SK-N-SH (cell line): ENCODE data around the gene PRR16. TPM values are rescaled to one million over a fixed set of nuclear protein-coding genes. Genes with fewer than 3 reads are reported as not detected.

Experiments used
- CTCF ChIA-PET: fragments of 300-600, 350-600 bp; formaldehyde crosslinking; extraction: SDS; loops from one replicate; lab custom pipeline; 2021; lab: Yijun Ruan, JAX
- POLR2A ChIA-PET: fragments of 350-600 bp; sonication (Branson Sonifier 250); formaldehyde crosslinking; extraction: SDS; loops from one replicate; lab custom pipeline; 2020; ENCODE audit warnings: antibody characterized with exemption, inconsistent platforms; lab: Yijun Ruan, JAX
- DNase-seq: peaks from one replicate; pipeline ENCODE4 v3.0.0; 2012
- H2AFZ ChIP-seq: fragments of 200-600 bp; sonication (generic); 2 replicates; pipeline ENCODE4 v1.8.1; 2016; ENCODE audit warnings: antibody characterized with exemption, mild to moderate bottlenecking, low read depth
- H3F3A ChIP-seq: fragments of 200-600 bp; sonication (generic); replicated peaks from 2 replicates; pipeline ENCODE3; 2016; ENCODE audit warnings: antibody characterized with exemption, mild to moderate bottlenecking; ENCODE audit not compliant: insufficient read depth
- H3K27ac ChIP-seq, 2 experiments: fragments of 200-500 bp in 1 of 2; fragments of 200-600 bp in 1 of 2; sonication (Bioruptor generic) in 1 of 2; sonication (generic), shearing (Covaris generic) in 1 of 2; 2 replicates each; pipeline versions ENCODE4 v1.5.1 to v1.6.1; 2014 to 2016; ENCODE audit warnings: low read depth in 2 of 2, inconsistent platforms in 1 of 2, low read length in 1 of 2, mild to moderate bottlenecking in 1 of 2, mixed read lengths in 1 of 2
- H3K27me3 ChIP-seq: fragments of 200-600 bp; sonication (generic), shearing (Covaris generic); 2 replicates; pipeline ENCODE4 v1.6.1; 2016; ENCODE audit warnings: mixed run types; ENCODE audit not compliant: insufficient read depth
- H3K36me3 ChIP-seq, 2 experiments: fragments of 200-500 bp in 1 of 2; fragments of 200-600 bp in 1 of 2; sonication (Bioruptor generic) in 1 of 2; sonication (generic) in 1 of 2; replicated peaks in 1 of 2; 2 replicates each; pipeline versions ENCODE3 to v1.5.1; 2014 to 2016; ENCODE audit warnings: low read length in 1 of 2, mild to moderate bottlenecking in 1 of 2; ENCODE audit not compliant: insufficient read depth in 2 of 2, control insufficient read depth in 1 of 2
- H3K4me1 ChIP-seq, 2 experiments: fragments of 200-500 bp in 1 of 2; fragments of 200-600 bp in 1 of 2; sonication (Bioruptor generic) in 1 of 2; sonication (generic), shearing (Covaris generic) in 1 of 2; 2 replicates each; pipeline versions ENCODE4 v1.5.1 to v1.6.1; 2014 to 2016; ENCODE audit warnings: low read depth in 1 of 2, low read length in 1 of 2, mixed run types in 1 of 2; ENCODE audit not compliant: insufficient read depth in 2 of 2, control insufficient read depth in 1 of 2
- H3K4me2 ChIP-seq: fragments of 200-600 bp; sonication (generic), shearing (Covaris generic); 2 replicates; pipeline ENCODE4 v1.6.1; 2017; ENCODE audit warnings: mixed run types
- H3K4me3 ChIP-seq, 2 experiments: fragments of 200-500 bp in 1 of 2; fragments of 200-600 bp in 1 of 2; sonication (Bioruptor generic) in 1 of 2; sonication (generic), shearing (Covaris generic) in 1 of 2; 2 replicates each; pipeline versions ENCODE4 v1.5.1 to v1.8.1; 2014 to 2016; ENCODE audit warnings: low read depth in 2 of 2, inconsistent platforms in 1 of 2, low read length in 1 of 2, mild to moderate bottlenecking in 1 of 2, mixed read lengths in 1 of 2, moderate library complexity in 1 of 2
- H3K79me2 ChIP-seq: fragments of 200-600 bp; sonication (generic); 2 replicates; pipeline ENCODE4 v1.8.1; 2017; ENCODE audit warnings: mild to moderate bottlenecking; ENCODE audit not compliant: insufficient read depth
- H3K9ac ChIP-seq: fragments of 200-600 bp; sonication (generic); 2 replicates; pipeline ENCODE4 v1.6.1; 2017; ENCODE audit warnings: mixed run types
- H3K9me2 ChIP-seq: fragments of 200-600 bp; sonication (generic); 2 replicates; pipeline ENCODE4 v1.6.1; 2017; ENCODE audit warnings: mixed run types
- H3K9me3 ChIP-seq: fragments of 200-600 bp; sonication (generic); 2 replicates; pipeline ENCODE4 v1.6.1; 2017; ENCODE audit warnings: mixed run types, mild to moderate bottlenecking, moderate library complexity
- H4K20me1 ChIP-seq: fragments of 200-600 bp; sonication (generic); 2 replicates; pipeline ENCODE4 v1.6.1; 2017; ENCODE audit warnings: mild to moderate bottlenecking, mixed run types; ENCODE audit not compliant: insufficient read depth
- CHD2 ChIP-seq: fragments of 150-350 bp; IDR thresholded peaks from 2 replicates; pipeline ENCODE4 v1.6.1; 2018; ENCODE audit warnings: low read length; ENCODE audit not compliant: partially characterized antibody
- ELF1 ChIP-seq: IDR thresholded peaks from 2 replicates; pipeline ENCODE4 v1.4.0; 2012
- EZH2phosphoT487 ChIP-seq: fragments of 200-600 bp; sonication (generic); IDR thresholded peaks from 2 replicates; pipeline ENCODE4 v1.6.1; 2017; ENCODE audit warnings: low read depth, mixed run types, mild to moderate bottlenecking, antibody characterized with exemption, moderate library complexity, borderline replicate concordance
- FOSL2 ChIP-seq: IDR thresholded peaks from 2 replicates; pipeline ENCODE4 v1.4.0; 2012; ENCODE audit warnings: low read depth, mild to moderate bottlenecking, moderate library complexity, borderline replicate concordance
- GABPA ChIP-seq: IDR thresholded peaks from 2 replicates; pipeline ENCODE4 v1.4.0; 2012; ENCODE audit warnings: low read depth, mild to moderate bottlenecking
- MXI1 ChIP-seq: IDR thresholded peaks from 2 replicates; pipeline ENCODE4 v1.6.1; 2012; ENCODE audit warnings: mild to moderate bottlenecking, low read depth, low read length, improper control_type of control experiment
- SIN3A ChIP-seq: IDR thresholded peaks from 2 replicates; pipeline ENCODE4 v1.6.1; 2012; ENCODE audit warnings: low read depth, mild to moderate bottlenecking, low read length, moderate library complexity, borderline replicate concordance
- WGBS: methylation state at CpG from one replicate; pipeline ENCODE4 v1.1.6; 2017; ENCODE audit warnings: low lambda C conversion rate; 5-methylcytosine and 5-hydroxymethylcytosine counted together
- polyA plus RNA-seq, 3 experiments: library from polyadenylated mRNA; depleted of rRNA; stranded (reverse); fragments of >200 nt; gene quantifications; 2 replicates each; pipeline ENCODE4 v1.2.3, GENCODE V29; 2012
- TF ChIP-seq, protein P1 (sequence below): IDR thresholded peaks from 2 replicates; pipeline ENCODE4 v1.4.0; 2012; ENCODE audit warnings: low read depth
- TF ChIP-seq, protein P2 (sequence below): IDR thresholded peaks from 2 replicates; pipeline ENCODE4 v1.6.1; 2012; ENCODE audit warnings: mild to moderate bottlenecking, low read depth, low read length, moderate library complexity
- TF ChIP-seq, protein P3 (sequence below): fragments of 150-350 bp; IDR thresholded peaks from 2 replicates; pipeline ENCODE4 v1.6.1; 2016; ENCODE audit warnings: mild to moderate bottlenecking, low read depth, low read length

Gene PRR16
- polyA plus RNA-seq, 1 of the 3 experiments (the other 2 are of a cell fraction): 26.7 TPM

DNA sequence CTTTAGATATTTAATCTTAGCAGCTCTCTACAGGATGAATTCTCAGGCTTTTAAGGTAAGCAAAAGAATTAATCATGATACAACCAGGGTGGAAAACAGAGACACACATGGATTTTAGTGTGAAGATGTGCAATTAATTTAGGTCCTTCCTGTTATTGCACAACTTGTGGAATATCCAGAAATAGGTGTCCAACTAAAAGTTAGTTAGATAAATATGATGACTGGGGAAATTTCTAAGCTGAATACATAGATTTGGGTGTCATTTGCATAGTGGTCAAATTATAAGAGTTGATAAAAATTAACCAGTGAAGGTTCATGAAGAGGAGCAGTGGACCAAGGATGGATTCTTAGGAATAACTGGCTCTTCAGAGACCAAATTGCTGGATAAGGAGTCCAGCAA is 266.1 kb downstream of the PRR16 start:
- Histone ChIP-seq H3K79me2 (no peaks in the 10 kb centered on the region), H3K36me3 (no peaks in the 10 kb centered on the region), H3K27ac (no peak overlapping the region), H3K9me3 (no peaks in the 10 kb centered on the region), H3K9me2 (no peaks in the 10 kb centered on the region), H3K4me1 (peaks cover 0 to 2% of the 10 kb centered on the region in 2 experiments; a peak in 2 of 4 replicates), H3F3A (no peaks in the 10 kb centered on the region), H3K9ac (no peak overlapping the region), H3K4me2 (no peak overlapping the region), H3K27me3 (no peaks in the 10 kb centered on the region), H4K20me1 (no peaks in the 10 kb centered on the region), H2AFZ (no peak overlapping the region), H3K4me3 (no peak overlapping the region)
- ChIA-PET POLR2A (no interaction called here), CTCF (interaction anchor here (1.2 to 1.3 kb wide), 2 partner anchors 11 to 165 kb away, joined by 3 read pairs; no protein-coding TSS in a partner anchor)
- DNase-seq: no peak
- TF ChIP-seq, protein P1, sequence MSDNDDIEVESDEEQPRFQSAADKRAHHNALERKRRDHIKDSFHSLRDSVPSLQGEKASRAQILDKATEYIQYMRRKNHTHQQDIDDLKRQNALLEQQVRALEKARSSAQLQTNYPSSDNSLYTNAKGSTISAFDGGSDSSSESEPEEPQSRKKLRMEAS: no peak
- TF ChIP-seq CHD2: no peak
- TF ChIP-seq, protein P2, sequence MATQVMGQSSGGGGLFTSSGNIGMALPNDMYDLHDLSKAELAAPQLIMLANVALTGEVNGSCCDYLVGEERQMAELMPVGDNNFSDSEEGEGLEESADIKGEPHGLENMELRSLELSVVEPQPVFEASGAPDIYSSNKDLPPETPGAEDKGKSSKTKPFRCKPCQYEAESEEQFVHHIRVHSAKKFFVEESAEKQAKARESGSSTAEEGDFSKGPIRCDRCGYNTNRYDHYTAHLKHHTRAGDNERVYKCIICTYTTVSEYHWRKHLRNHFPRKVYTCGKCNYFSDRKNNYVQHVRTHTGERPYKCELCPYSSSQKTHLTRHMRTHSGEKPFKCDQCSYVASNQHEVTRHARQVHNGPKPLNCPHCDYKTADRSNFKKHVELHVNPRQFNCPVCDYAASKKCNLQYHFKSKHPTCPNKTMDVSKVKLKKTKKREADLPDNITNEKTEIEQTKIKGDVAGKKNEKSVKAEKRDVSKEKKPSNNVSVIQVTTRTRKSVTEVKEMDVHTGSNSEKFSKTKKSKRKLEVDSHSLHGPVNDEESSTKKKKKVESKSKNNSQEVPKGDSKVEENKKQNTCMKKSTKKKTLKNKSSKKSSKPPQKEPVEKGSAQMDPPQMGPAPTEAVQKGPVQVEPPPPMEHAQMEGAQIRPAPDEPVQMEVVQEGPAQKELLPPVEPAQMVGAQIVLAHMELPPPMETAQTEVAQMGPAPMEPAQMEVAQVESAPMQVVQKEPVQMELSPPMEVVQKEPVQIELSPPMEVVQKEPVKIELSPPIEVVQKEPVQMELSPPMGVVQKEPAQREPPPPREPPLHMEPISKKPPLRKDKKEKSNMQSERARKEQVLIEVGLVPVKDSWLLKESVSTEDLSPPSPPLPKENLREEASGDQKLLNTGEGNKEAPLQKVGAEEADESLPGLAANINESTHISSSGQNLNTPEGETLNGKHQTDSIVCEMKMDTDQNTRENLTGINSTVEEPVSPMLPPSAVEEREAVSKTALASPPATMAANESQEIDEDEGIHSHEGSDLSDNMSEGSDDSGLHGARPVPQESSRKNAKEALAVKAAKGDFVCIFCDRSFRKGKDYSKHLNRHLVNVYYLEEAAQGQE: no peak
- TF ChIP-seq EZH2phosphoT487: no peak
- no peak for TF ChIP-seq MXI1
- no peak for TF ChIP-seq GABPA
- TF ChIP-seq FOSL2: no peak
- TF ChIP-seq, protein P3, sequence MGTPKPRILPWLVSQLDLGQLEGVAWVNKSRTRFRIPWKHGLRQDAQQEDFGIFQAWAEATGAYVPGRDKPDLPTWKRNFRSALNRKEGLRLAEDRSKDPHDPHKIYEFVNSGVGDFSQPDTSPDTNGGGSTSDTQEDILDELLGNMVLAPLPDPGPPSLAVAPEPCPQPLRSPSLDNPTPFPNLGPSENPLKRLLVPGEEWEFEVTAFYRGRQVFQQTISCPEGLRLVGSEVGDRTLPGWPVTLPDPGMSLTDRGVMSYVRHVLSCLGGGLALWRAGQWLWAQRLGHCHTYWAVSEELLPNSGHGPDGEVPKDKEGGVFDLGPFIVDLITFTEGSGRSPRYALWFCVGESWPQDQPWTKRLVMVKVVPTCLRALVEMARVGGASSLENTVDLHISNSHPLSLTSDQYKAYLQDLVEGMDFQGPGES: no peak
- TF ChIP-seq ELF1: no peak
- TF ChIP-seq, all 33 proteins: peak for 0

DNA sequence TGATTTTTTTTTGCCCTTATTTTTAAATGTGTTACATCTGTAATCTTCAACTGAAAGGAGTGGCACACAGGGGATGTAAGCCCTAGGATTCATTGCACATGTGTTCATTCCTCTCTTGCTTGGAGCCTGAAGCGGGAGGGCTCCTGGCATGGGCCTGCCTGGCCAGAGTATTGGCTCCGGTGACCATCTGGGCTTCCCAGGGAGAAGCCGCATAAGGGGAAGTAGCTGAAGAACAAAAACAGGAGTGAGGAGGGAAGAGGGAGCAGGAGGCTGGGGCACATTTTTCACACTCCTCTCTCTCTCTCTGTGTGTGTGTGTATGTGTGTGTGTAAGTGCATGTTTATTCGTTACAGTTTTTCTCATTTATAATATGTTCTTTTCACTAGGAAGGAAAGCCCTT is 269.9 kb downstream of the PRR16 start:
- Histone ChIP-seq H3F3A (no peaks in the 10 kb centered on the region), H3K9me2 (no peaks in the 10 kb centered on the region), H3K79me2 (no peaks in the 10 kb centered on the region), H3K36me3 (no peaks in the 10 kb centered on the region), H3K9me3 (no peaks in the 10 kb centered on the region), H3K27ac (no peak overlapping the region), H3K9ac (no peak overlapping the region), H2AFZ (no peak overlapping the region), H3K4me1 (no peaks in the 10 kb centered on the region; a peak in 1 of 4 replicates), H3K4me2 (no peak overlapping the region), H3K27me3 (no peaks in the 10 kb centered on the region), H3K4me3 (no peak overlapping the region), H4K20me1 (no peaks in the 10 kb centered on the region)
- no peak for TF ChIP-seq SIN3A
- no peak for DNase-seq
- 97% methylated on average over 4 of the region's 4 CpGs for WGBS
- ChIA-PET POLR2A (no interaction called here), CTCF (no interaction called here)
